Left colon (tissue), 2 donors: ENCODE data around the gene PRRC2C. TPM values are rescaled to one million over a fixed set of nuclear protein-coding genes. Genes with fewer than 3 reads are reported as not detected.

ENCODE experiments used
- total RNA-seq, 2 donors: library from RNA; stranded (reverse); fragmentation: NEBNext Ultra II Directional; extraction: Animal tissue kit (Norgen Biotek cat#: 25700); gene quantifications; one replicate each; pipeline ENCODE4 v1.2.1, GENCODE V29; 2021
- donor health status: DM: no; HTN: no; CAD: no.
- donor health status: DM: yes; HTN: yes; CAD: no.

PRRC2C gene
- total RNA-seq, 2 donors from 2014 or later, result 122 to 144 TPM

Other genes starting within 250 kb of the PRRC2C start
- gene FMO1, start 237.0 kb upstream of the PRRC2C start, total RNA-seq, result under 1 TPM in 1 of 2 donors, not detected in 1; 0.21 TPM
- gene FMO4, start 171.3 kb upstream of the PRRC2C start, total RNA-seq, result 10 to 100 TPM in 1 of 2 donors, 1 to 10 TPM in 1; 6.7 to 14.5 TPM
- not detected for gene MYOCOS, start 136.7 kb downstream of the PRRC2C start, total RNA-seq
- 1 to 10 TPM; 1.9 to 6.4 TPM for gene MYOC, start 167.2 kb downstream of the PRRC2C start, total RNA-seq